ENCODE data around the gene UBC.
"Not testable (repeated sequence)": the region's sequence is repeated elsewhere in the genome, so short reads cannot be mapped to it uniquely, and the experiment has no call there.

Gene UBC

GRCh38 chr12:124930586-124930985, 16.1 kb upstream of the UBC start:
- no peak for DNase-seq

- DNase-seq: no peak
Measured at GRCh38 chr12:124929649-124930419, 15.4 kb upstream of the UBC start.

GRCh38 chr12:124928912-124929530, 14.6 kb upstream of the UBC start:
- DNase-seq: no peak

- DNase-seq: no peak
Measured at GRCh38 chr12:124928095-124928911, 13.9 kb upstream of the UBC start.

GRCh38 chr12:124927201-124928094, 13.0 kb upstream of the UBC start:
- DNase-seq: no peak

GRCh38 chr12:124925782-124926181, 11.3 kb upstream of the UBC start:
- not testable (repeated sequence) for DNase-seq

- no peak for DNase-seq
Measured at GRCh38 chr12:124925117-124925516, 10.7 kb upstream of the UBC start.

GRCh38 chr12:124923905-124924734, 9.7 kb upstream of the UBC start:
- no peak for DNase-seq

GRCh38 chr12:124921200-124922031, 7.0 kb upstream of the UBC start:
- no peak for DNase-seq

GRCh38 chr12:124920353-124920935, 6.0 kb upstream of the UBC start:
- DNase-seq: no peak

- DNase-seq: no peak
Measured at GRCh38 chr12:124919521-124920352, 5.3 kb upstream of the UBC start.

- DNase-seq: not testable (repeated sequence)
Measured at GRCh38 chr12:124918622-124918988, 4.2 kb upstream of the UBC start.

- DNase-seq: no peak
Measured at GRCh38 chr12:124917841-124918621, 3.6 kb upstream of the UBC start.

- no peak for DNase-seq
Measured at GRCh38 chr12:124917135-124917840, 2.8 kb upstream of the UBC start.

GRCh38 chr12:124916374-124917134, 2.1 kb upstream of the UBC start:
- DNase-seq: no peak

- no peak for DNase-seq
Measured at GRCh38 chr12:124915239-124916236, 1.1 kb upstream of the UBC start.

Measured in Kasumi-1 (cell line).